Frontal cortex (tissue), 1 donor: ENCODE measurements around the gene PCDH19. TPM values are rescaled to one million over a fixed set of nuclear protein-coding genes. Genes with fewer than 3 reads are reported as not detected.

Experiments
- total RNA-seq: library from RNA; depleted of rRNA; stranded (reverse); fragments of >200 nt; gene quantifications from one replicate; pipeline ENCODE4 v1.2.3, GENCODE V29; 2014

PCDH19 gene
- total RNA-seq, 1 donor from 2014 or later: 22.8 TPM

Other genes with a start within 250 kb of the PCDH19 start
- gene TNMD, start 174.7 kb upstream of the PCDH19 start, total RNA-seq: not detected
- 33.0 TPM for gene TSPAN6, start 226.5 kb upstream of the PCDH19 start, total RNA-seq
- gene SRPX2, start 233.9 kb upstream of the PCDH19 start, total RNA-seq: 0.41 TPM